Transverse colon (tissue), 3 donors: ENCODE measurements around the gene PYROXD2.

Source experiments
- POLR2A ChIP-seq: fragments of 450-650 bp; IDR thresholded peaks from one replicate; pipeline ENCODE4 v1.6.1; 2016; ENCODE audit warnings: antibody characterized with exemption, mild to moderate bottlenecking, moderate library complexity
- TF ChIP-seq, protein P1 (sequence below), 5 experiments: fragments of 200-600 bp in 3 of 5; fragments of 450-650 bp in 2 of 5; sonication (generic) in 3 of 5; IDR thresholded peaks; 1 replicate in 2 of 5; 2 replicates in 3 of 5; pipeline ENCODE4 v1.5.1; 2016 to 2017; ENCODE audit warnings: antibody characterized with exemption in 5 of 5, inconsistent platforms in 3 of 5, mild to moderate bottlenecking in 2 of 5, moderate library complexity in 1 of 5

DNA sequence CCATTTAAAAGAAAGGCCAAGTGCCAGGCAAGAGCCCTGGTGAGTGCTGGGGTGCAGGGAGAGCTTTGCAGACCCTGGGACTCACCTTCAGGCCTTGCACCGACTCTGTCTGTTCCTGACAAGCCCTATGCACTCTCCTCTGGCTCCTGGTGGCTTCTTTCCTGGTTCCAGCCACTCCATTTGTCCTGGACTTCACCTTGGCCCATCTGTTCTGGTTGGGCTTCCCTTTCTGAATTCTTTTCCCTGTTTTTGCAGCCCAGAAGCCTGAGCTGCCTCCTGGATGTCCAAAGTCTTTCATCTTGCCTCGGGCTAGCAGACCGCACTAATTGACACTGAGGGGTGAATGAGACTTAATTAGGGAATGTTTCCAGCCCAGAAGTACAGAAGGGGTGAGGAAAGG, 60.5 kb downstream of the PYROXD2 start:
- no peak for TF ChIP-seq POLR2A
- TF ChIP-seq, protein P1, sequence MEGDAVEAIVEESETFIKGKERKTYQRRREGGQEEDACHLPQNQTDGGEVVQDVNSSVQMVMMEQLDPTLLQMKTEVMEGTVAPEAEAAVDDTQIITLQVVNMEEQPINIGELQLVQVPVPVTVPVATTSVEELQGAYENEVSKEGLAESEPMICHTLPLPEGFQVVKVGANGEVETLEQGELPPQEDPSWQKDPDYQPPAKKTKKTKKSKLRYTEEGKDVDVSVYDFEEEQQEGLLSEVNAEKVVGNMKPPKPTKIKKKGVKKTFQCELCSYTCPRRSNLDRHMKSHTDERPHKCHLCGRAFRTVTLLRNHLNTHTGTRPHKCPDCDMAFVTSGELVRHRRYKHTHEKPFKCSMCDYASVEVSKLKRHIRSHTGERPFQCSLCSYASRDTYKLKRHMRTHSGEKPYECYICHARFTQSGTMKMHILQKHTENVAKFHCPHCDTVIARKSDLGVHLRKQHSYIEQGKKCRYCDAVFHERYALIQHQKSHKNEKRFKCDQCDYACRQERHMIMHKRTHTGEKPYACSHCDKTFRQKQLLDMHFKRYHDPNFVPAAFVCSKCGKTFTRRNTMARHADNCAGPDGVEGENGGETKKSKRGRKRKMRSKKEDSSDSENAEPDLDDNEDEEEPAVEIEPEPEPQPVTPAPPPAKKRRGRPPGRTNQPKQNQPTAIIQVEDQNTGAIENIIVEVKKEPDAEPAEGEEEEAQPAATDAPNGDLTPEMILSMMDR (IDR thresholded peaks at IDR 0.05): no peak
